GM18867 (cell line): ENCODE measurements around the gene PPARA.
A peak's percentile ranks its signal among the peaks of the same experiment; 100 is the strongest.
"Not testable (repeated sequence)": the region's sequence is repeated elsewhere in the genome, so short reads cannot be mapped to it uniquely, and the experiment has no call there.

Source experiments
- ATAC-seq: cut with Tn5 transposase; IDR thresholded peaks from one replicate; pipeline ENCODE4 v1.9.1; 2021; ENCODE audit warnings: mild to moderate bottlenecking, moderate library complexity; ENCODE audit not compliant: unreplicated experiment

The PPARA gene

DNA sequence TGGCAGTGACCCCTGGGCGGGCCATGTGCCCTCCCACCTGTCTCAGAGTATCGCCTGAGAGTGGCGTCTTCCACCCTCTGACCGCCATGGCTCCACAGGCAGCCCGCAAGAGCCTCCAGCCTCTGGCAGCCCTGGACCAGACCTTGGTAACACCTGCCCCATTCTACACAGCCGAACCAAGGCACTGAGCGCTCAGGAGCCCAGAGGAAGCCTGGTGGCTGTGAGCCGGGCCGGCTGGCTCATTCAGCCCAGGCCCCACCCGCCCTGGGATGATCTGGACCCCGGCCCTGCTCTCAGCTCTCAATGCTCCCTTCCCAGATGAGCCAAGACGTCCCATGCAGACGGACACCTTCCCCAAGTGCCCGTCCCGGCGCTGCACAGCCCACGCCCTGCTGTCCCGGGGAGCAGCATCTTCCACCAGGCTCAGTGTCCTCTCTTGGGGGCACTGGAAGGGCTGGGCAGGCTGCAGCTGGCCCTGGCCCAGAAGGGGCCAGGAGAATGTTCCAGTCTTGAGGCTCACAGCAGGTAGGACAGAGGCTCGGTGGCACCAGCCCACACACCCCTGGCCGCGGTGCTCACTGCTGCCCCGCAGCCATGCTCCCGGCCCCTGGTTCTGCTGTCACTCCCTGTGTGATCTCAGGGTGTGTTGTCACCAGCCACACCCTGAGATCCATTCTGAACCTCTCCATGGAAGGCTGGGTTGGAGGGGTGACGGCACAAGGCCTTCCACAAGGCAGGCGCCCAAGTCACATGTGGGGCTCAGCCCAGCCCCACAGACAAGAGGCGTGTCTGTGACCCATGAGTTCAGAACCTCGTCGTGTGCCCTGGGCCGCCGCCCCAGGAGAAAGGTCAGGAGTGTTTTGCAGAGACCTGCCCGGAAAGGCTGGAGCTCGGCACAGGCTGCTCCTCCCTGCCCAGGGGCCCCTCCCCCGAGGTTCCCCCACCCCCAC lies 24.2 kb upstream of the PPARA start:
- ATAC-seq = no peak

DNA sequence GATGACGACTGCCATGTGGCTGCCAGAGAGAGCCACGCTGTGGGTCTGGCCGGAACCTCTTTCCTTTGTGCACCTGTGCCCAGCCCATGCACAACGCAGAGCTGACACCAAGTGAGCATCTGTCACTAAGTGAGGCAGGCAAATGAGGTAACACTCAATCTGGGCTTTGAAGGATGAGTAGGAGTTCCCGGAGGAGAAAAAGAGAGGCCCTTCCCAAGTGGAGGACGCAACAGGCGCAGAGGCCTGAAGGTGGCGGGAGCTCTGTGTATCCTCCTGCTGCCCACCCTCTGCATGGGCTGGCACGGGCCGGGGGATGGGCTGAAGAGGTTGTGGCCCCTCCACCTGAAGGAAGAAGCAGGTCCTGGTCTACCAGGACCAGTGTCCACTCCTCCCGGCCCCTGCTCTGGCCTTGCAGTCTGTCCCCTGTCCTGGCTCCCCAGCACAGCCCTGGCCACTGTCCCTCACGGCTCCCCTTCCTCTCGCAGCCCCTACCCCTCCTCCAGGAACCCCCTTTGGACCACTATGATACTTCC lies 23.4 kb upstream of the PPARA start:
- ATAC-seq = no peak

- ATAC-seq = no peak
Measured at GRCh38 chr22:46127556-46127955, 22.8 kb upstream of the PPARA start.

- no peak for ATAC-seq
Measured at GRCh38 chr22:46128606-46129005, 21.7 kb upstream of the PPARA start.

DNA sequence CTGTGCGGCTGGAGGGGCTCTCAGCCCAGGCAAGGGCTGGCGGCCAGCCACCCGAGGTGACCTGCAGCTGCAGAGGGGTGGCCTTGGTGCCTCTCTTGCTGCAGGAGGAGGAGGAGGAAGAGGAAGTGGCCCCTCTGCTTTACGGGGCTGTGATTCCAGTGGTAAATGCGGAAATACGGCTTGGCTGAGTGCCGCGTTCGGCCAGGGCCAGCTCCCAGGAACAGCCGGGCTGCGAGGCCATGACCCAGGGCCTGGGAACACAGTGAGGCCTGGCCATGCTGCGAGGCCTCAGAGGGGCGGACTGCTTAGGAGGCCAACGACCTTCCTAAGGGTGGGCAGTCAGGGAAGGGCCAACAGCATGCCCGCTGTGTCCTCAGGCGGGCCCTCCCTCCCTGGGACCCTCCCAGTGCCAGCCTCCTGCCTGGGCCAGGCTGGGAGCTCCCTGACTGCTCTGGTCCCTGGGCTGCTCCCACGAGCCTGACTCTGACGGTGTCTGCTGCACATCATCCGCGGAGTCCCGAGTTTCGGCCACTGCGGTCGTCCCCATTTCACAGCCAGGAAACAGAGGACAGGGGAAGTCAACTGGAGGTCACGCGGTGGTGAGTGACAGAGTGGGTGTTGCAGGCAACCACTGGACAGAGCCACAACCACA lies 20.8 kb upstream of the PPARA start:
- ATAC-seq = no peak

DNA sequence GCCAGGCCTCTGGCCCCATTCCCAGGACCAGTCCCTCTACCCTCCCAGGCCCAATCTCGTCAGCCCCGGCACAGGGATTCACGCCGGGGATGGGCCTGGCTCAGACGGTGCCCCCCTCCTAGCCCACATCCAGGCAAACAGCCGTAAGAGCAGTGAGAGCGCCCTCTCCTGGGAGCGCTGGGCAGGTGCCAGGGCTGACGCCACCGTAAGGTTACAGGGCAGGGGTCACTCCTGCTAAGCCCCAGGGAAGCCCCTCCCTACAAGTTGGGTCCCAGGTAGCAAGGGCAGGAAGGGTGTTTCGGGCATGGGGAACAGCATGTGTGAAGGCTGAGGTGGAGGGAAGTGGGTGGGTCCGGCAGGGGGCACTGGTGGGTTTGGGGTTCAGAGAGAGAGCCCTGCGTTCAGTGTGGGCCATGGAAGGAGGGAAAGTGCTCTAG lies 19.2 kb upstream of the PPARA start:
- no peak for ATAC-seq

DNA sequence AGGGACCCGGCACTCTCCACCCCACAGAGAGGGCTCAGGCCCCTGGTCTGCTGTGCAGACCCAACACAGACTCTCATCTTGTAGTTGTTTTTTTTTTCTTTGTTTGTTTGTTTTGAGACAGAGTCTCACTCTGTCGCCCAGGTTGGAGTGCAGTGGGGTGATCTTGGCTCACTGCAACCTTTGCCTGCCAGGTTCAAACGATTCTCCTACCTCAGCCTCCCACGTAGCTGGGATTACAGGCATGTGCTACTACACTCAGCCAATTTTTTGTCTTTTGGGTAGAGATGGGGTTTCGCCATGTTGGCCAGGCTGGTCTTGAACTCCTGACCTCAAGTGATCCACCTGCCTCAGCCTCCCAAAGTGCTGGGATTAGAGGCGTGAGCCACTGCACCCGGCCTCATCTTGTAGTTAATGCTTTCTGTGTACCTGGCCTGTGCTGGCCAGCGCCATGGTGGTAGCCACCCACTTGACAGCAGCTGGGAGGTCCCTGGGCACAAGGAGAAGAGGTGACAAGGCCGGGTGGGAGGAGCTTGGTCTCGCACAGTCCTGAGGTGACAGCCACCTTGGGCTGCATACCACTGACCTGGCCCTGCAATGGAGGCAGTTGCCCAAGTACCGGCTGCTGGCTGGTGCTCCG lies 18.0 kb upstream of the PPARA start:
- not testable (repeated sequence) for ATAC-seq

DNA sequence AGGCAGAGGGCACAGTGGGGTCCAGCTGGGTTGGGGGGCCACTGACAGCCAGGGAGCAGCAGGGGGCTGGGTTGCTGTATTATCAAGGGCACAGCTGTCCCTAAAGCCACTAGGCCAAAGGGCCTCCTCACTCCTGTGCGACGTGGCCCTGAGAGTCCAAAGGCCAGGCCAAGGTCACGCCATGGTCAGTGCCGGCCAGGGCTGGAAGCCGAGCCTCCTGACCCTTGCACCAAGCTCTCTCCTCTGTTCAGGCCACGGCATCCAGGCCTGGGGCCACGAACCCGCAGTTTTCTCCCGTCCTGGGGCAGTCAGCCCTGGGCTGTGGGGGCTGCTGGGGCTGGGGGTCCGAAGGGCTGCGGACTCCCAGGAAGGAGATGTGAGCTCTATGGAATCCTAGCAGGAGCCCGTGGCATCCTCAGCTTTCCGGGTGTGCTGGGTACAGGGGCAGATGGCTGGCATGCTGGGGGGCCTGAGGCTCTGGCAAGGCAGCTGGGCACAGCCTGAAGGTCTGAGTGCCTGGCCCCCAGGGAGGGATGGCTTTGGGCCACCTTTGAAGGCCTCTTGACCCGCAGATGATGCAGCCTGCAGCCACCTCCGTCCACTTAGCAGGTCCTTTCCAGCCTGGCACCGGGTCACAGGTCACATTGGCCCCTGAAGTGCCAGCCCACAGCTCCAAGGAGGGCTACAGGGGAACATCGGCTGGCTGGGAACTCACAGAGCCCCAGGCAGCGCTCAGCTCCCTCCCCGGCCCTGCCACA lies 17.3 kb upstream of the PPARA start:
- ATAC-seq = no peak

DNA sequence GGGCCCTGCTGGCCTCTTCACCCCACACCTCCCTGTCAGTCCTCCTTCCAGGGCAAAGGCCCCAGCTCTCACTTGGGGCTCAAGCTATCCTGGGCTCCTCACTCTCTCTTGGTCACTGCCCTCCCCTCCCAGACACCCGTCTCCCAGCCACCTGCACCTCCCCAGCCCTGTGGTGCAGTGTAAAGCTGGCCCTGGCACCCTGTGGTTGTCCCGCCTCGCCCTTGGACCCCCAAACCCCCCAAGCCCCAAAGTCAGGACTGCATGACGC lies 16.8 kb upstream of the PPARA start:
- ATAC-seq = no peak

DNA sequence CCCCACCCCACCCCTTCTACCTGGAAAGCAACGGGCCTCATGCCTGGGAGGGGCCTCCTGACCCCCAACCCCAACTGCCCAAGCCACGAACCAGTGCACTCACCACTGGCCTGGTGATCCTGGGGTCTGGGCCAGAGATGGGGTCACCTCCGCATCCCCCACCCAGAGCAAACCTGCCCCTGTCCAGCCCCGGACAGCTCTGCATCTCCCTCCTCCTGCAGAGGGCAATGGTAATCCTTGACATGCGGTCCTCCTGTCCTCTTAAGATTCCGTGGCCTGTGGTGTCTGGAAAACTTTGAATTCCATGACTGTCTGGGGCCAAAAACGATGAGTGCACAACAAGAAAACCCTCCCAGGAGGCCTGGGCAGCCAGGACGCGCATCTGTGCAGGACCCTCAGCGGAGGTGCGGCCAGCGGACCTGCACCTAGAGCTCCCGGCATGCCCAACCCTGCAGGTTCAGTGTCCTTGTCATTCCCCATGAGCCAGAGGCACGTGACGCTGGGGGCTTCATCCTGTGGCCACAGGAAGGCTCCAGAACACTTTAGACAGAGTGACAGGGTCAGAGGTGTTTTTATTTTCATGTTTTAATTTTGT lies 16.1 kb upstream of the PPARA start:
- no peak for ATAC-seq

DNA sequence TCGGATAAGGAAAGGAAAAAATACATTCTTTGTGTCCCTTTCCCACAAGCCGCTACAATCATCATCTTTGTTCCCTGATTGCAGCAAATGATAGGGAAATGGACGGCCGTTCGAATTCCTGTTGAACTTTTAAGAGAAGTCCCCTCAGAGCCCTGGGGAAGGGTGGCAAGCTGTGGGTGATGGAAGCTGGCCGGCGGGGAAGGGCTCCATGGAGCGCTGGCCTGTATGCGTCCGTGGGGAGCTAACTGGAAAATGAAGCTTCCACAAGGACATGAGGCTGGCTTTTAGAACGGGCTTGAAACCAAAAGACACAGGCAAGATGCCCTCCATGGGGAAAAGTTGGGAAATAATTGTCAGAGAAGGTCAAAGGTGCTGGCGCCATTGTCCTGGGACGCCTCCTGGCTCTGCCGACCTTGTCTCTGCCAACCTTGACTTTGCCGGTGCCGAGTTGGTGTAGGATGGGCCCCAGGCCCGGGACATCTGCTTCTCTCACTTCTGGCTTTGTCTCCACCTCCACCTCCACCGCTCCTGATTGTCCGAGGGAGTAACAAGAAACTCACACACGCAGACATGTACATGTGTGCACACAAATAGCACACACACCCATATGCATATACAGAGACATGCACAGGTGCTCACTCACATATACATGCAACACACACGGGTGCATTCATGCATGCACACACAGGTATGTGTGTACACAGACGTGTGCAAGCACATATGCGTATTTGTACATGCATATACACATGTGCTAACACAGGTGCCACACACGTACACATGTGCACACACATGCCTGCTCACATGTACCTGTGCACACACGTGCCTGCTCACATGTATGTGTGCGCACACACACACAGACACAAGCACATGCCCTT lies 14.5 kb upstream of the PPARA start:
- ATAC-seq = no peak

DNA sequence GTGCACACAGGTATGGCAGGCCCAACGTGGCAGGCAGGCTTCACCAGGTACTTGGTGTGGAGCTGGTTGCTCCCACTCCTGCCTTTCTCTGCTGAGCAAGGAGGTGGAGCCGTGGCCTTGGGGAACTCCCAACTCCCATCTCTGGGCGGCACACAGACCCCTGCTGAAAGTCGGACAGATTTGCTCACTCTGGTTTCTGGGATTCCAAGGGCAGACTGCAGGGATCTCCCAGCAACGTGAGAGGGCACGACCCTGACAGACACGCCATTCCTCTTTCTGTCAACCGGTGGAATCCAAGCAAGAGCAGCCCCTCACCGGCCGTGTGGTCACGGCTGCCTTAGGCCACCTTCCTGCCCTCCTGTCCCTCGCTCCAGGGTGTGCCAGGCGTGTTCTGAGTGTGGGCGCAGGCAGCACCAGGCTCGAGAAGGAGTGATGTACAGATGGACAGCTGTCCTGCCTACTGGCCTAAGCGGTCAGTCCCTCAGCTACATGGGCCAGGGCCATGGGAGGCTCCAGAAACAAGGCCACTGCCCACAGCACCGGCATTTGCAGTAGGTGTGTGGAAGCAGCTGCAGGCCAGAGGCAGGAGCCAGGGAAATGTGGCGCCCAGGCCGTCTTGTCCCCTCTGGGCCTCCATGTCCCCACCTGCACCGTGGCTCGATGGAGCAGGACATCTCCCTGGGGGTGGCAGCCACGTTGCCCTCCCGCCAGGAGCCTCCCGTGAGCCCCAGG lies 13.7 kb upstream of the PPARA start:
- ATAC-seq = no peak

- ATAC-seq = no peak
Measured at GRCh38 chr22:46137218-46137766, 13.0 kb upstream of the PPARA start.

DNA sequence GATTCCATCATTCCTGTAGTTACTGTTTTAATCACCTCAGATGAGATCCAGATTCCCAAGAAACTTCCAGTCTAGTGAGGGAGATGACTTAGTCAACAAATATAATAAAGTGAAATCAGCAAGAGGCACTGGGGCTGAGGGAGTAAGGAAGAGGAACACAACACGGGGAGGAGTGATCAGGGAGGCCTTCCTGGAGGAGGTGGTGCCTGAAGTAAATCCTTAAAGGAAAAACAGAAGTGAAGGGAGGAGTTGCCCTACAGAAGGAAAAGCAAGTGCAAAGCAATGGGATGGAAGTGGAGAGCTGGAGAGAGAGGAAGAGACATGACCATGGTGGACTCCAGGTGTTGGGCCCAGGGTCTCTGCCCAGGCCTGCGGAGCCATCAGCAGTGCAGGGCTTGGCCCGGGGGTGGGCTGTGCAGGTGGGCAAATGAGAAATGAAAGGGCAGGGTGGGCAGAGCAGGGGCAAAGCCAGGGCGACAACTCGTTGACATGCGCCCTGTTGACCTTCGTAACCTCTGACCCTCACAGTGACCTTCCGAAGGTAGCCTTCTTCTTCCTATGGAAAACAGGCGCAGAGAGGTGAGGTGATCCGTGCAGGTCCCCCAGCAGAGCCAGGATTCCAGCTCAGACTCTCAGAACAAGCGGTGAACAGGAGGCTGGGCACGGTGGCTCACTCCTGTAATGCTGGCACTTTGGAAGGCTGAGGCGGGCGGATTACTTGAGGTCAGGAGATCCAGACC lies 12.1 kb upstream of the PPARA start:
- no peak for ATAC-seq

- ATAC-seq = not testable (repeated sequence)
Measured at GRCh38 chr22:46139417-46139816, 10.9 kb upstream of the PPARA start.

DNA sequence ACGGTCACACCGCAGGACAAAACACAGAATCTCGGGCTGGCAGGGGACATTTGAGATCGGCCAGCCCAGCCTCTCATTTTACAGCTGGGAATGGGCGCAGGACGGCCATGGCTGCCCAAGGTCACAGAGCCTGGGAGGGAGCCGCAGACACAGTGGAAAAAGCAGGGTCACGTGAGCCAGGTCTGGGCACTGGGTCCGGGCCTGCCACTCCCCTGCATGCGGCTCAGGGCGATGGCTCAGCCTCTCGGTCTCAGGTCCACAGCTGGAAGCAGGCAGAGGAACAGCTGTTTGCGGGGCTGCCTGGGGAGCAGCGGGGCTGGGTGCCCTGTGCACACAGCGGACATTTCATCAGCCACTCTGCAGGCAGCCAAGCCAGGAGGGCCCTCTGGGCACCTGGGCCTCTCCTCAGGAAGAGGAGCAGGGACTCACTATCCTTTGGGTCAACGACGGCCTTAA lies 10.4 kb upstream of the PPARA start:
- no peak for ATAC-seq

DNA sequence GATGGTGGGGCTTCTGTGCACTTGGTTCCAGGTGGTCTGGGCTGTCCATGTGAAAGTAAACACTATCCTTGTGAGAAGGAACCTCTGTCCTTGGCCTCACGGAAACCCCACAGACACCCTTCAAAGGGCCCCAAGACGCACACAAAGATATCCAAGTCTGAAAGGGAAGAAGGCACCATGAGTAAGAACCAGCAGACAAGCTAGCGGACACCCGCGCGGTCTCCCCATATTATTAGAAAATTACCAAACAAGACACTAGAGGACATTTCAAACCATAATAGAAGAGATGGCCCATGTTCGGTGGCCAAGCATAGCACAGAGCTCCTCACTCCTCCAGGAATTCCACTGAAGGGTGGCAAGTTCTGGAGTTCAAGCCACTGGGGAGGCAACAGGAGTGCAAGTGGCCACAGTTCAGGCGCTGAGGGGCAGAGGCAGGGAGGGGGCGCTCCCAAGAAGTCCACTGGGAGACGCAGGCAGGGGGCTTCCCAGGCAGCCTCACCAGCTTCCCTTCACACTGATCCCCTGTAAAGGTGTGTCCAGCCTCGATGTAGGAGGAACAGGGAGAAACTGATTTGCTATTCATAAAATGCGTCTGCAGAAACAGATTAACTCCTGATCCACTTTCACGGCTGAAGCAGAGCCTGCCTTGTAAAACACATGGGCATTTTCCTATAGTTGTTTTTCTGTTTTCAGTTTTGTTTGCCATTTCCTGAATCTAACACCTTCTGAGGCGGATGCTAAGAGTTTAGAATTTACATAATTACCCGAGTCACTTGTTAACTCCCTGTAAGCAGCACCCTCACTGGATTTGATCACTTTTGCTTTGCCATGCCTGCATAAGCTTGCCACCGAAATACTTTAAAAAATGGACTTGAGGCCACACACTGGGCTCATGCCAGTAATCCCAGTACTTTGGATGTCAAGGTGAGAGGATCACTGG lies 9.1 kb upstream of the PPARA start:
- peak; percentile 50 for ATAC-seq
